SU-DHL-6 (cell line): Measurements from ENCODE around the gene COL4A2.

ENCODE experiments used
- H2AFZ ChIP-seq: fragments of 200-600 bp; sonication (generic); 2 replicates; pipeline ENCODE4 v1.6.1; 2014; ENCODE audit warnings: low read depth, mild to moderate bottlenecking, moderate library complexity, mixed read lengths, antibody characterized with exemption, low read length; ENCODE audit not compliant: severe bottlenecking
- H3F3A ChIP-seq: fragments of 200-600 bp; shearing (Covaris generic); 2 replicates; pipeline ENCODE4 v1.6.0; 2016; ENCODE audit warnings: antibody characterized with exemption, mild to moderate bottlenecking; ENCODE audit not compliant: insufficient read depth
- H3K27ac ChIP-seq: fragments of 200-600 bp; sonication (generic); 2 replicates; pipeline ENCODE4 v1.5.1; 2016; ENCODE audit warnings: low read depth, mild to moderate bottlenecking, low read length, moderate library complexity, mixed read lengths
- H3K27me3 ChIP-seq: fragments of 200-600 bp; sonication (generic), shearing (Covaris generic); 2 replicates; pipeline ENCODE4 v1.6.0; 2014; ENCODE audit warnings: mild to moderate bottlenecking, low read length
- H3K36me3 ChIP-seq: fragments of 200-600 bp; sonication (generic); 2 replicates; pipeline ENCODE4 v1.6.1; 2014; ENCODE audit warnings: mild to moderate bottlenecking, low read length, mixed read lengths
- H3K4me2 ChIP-seq: fragments of 300-600, 200-600 bp; shearing (Covaris generic), sonication (generic); 2 replicates; pipeline ENCODE4 v1.6.0; 2014; ENCODE audit warnings: low read length, low read depth, mild to moderate bottlenecking; ENCODE audit not compliant: poor library complexity, severe bottlenecking
- H3K4me3 ChIP-seq: fragments of 200-600 bp; sonication (generic); 2 replicates; pipeline ENCODE4 v1.5.1; 2014; ENCODE audit warnings: antibody characterized with exemption, low read length, mild to moderate bottlenecking, mixed read lengths; ENCODE audit not compliant: insufficient read depth, poor library complexity, severe bottlenecking
- H3K79me2 ChIP-seq: fragments of 200-600 bp; sonication (generic); 2 replicates; pipeline ENCODE4 v1.6.1; 2014; ENCODE audit warnings: mild to moderate bottlenecking, low read length, moderate library complexity; ENCODE audit not compliant: insufficient read depth
- H3K9ac ChIP-seq: fragments of 200-600 bp; sonication (generic); 2 replicates; pipeline ENCODE4 v1.7.0; 2014; ENCODE audit warnings: mild to moderate bottlenecking, low read length
- H3K9me2 ChIP-seq: fragments of 200-600 bp; sonication (generic); replicated peaks from 2 replicates; pipeline ENCODE4 v1.6.1; 2014; ENCODE audit warnings: low read length; ENCODE audit not compliant: insufficient read depth
- H3K9me3 ChIP-seq: fragments of 200-600 bp; sonication (generic); 2 replicates; pipeline ENCODE4 v1.6.1; 2014; ENCODE audit warnings: low read length, mixed read lengths; ENCODE audit not compliant: insufficient read depth
- H4K20me1 ChIP-seq: fragments of 200-600 bp; sonication (generic); 2 replicates; pipeline ENCODE4 v1.6.1; 2014; ENCODE audit warnings: low read depth, mild to moderate bottlenecking, antibody characterized with exemption, low read length, moderate library complexity, mixed read lengths
- EZH2phosphoT487 ChIP-seq: fragments of 200-600 bp; sonication (generic), shearing (Covaris generic); conservative IDR thresholded peaks from 2 replicates; pipeline ENCODE4 v1.6.1; 2018; ENCODE audit warnings: mild to moderate bottlenecking, antibody characterized with exemption, low read length, moderate library complexity, mixed read lengths
- TF ChIP-seq, protein P1 (sequence below): fragments of 200-600 bp; sonication (generic); IDR thresholded peaks from one replicate; pipeline ENCODE4 v1.5.1; 2017; ENCODE audit warnings: antibody characterized with exemption, mild to moderate bottlenecking, low read length, moderate library complexity; ENCODE audit not compliant: insufficient read depth, poor library complexity, severe bottlenecking

The COL4A2 gene

DNA sequence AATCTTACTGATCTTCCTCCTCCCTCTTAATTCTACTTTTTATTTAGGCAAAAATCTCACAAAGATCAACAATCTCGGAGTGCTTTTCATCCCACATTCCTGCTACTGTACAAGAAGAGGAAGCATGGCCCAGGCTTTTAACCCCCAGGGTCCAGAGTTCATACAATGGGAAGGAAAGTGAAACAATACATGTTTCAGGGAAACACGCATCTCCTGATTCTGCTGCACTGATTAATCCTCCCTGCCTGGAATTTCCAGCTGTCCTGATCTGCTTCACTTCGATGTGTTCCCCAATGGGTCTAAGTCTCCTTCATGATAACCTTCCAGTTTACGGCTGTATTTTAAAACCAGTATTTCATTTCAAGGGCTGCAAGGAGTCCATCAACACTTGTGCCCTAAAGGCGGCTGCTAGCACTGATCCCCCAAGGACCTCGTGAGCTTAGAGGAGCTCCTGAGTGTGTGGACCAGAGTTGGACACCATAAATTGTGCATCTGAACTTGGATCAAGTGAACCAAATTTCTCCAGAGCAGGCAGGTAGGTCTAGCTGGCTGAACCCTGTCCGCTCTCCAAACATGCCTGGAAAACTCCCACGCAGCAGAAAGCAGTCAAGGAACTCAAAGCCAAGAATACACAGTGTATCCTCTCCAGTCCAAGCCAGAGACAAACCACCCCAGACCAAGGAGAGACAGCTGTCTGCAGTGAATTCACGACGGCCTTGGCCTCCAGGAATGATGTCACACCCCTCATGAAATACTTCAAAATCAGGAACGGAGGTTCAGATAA lies 44.4 kb upstream of the COL4A2 start:
- H3K4me2 ChIP-seq = no peak overlapping the region

DNA sequence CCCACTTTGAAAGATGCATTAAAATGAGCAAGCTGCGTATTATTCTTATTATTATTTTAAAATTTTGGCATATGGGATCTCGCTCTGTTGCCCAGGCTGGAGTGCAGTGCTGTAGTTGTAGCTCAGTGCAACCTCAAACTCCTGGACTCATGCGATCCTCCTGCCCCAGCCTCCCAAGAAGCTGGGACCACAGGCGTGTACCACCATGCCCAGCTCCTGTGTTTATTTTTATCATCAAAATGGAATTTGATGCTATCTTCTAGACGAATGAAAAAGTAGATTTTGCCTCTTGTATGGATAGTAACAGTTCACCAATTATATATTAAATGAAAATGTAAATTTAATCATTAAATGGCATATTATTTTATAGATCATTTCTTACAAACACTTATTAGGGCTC lies 43.7 kb upstream of the COL4A2 start:
- Histone ChIP-seq H3K27ac (no peak overlapping the region), H3K36me3 (no peaks in the 10 kb centered on the region), H3F3A (no peaks in the 10 kb centered on the region), H3K9me2 (no peaks in the 10 kb centered on the region), H3K4me2 (no peak overlapping the region), H3K4me3 (no peak overlapping the region), H3K27me3 (no peaks in the 10 kb centered on the region), H3K9ac (no peak overlapping the region), H3K79me2 (no peaks in the 10 kb centered on the region), H4K20me1 (no peaks in the 10 kb centered on the region), H3K9me3 (no peaks in the 10 kb centered on the region), H2AFZ (no peak overlapping the region)
- TF ChIP-seq, protein P1, sequence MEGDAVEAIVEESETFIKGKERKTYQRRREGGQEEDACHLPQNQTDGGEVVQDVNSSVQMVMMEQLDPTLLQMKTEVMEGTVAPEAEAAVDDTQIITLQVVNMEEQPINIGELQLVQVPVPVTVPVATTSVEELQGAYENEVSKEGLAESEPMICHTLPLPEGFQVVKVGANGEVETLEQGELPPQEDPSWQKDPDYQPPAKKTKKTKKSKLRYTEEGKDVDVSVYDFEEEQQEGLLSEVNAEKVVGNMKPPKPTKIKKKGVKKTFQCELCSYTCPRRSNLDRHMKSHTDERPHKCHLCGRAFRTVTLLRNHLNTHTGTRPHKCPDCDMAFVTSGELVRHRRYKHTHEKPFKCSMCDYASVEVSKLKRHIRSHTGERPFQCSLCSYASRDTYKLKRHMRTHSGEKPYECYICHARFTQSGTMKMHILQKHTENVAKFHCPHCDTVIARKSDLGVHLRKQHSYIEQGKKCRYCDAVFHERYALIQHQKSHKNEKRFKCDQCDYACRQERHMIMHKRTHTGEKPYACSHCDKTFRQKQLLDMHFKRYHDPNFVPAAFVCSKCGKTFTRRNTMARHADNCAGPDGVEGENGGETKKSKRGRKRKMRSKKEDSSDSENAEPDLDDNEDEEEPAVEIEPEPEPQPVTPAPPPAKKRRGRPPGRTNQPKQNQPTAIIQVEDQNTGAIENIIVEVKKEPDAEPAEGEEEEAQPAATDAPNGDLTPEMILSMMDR = no peak
- no peak for TF ChIP-seq EZH2phosphoT487

More for the DNA sequence above, 44.4 kb upstream of the COL4A2 start:
- H3K9me2 ChIP-seq = no peaks in the 10 kb centered on the region
- H3K27ac ChIP-seq = no peak overlapping the region
- no peak overlapping the region for H3K9ac ChIP-seq
- no peaks in the 10 kb centered on the region for H3F3A ChIP-seq
- TF ChIP-seq, protein P1 = no peak
- no peak for TF ChIP-seq EZH2phosphoT487
- no peaks in the 10 kb centered on the region for H3K36me3 ChIP-seq
- no peaks in the 10 kb centered on the region for H3K9me3 ChIP-seq
- H2AFZ ChIP-seq = no peak overlapping the region
- no peaks in the 10 kb centered on the region for H4K20me1 ChIP-seq
- no peak overlapping the region for H3K4me3 ChIP-seq
- no peaks in the 10 kb centered on the region for H3K79me2 ChIP-seq
- H3K27me3 ChIP-seq = no peaks in the 10 kb centered on the region

DNA sequence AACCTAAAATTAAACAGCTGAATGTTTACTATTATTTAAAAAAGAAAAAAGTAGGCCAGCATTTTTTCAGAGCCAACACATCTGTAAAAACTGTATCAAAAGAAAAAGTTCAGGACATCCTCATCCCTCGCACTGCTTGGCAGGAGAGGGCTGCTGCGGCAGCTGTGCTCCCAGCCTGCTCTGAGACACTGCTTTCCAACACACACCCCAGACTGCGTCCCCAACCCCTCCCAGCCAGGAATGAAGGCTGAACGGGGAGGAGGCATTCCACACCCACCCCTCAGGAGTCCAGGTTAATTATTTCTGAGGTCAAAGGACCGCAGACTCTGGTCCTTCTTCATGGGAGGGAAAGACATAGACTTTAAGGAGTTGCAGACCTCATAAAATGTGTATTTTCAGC lies 43.2 kb upstream of the COL4A2 start:
- H4K20me1 ChIP-seq = no peaks in the 10 kb centered on the region
- H3K9ac ChIP-seq = no peak overlapping the region
- no peaks in the 10 kb centered on the region for H3K79me2 ChIP-seq
- H2AFZ ChIP-seq = no peak overlapping the region
- no peaks in the 10 kb centered on the region for H3K27me3 ChIP-seq
- H3K36me3 ChIP-seq = no peaks in the 10 kb centered on the region
- TF ChIP-seq, protein P1 = no peak
- TF ChIP-seq EZH2phosphoT487 = no peak
- H3K27ac ChIP-seq = no peak overlapping the region
- H3K9me2 ChIP-seq = no peaks in the 10 kb centered on the region
- no peaks in the 10 kb centered on the region for H3K9me3 ChIP-seq
- H3K4me2 ChIP-seq = no peak overlapping the region
- H3F3A ChIP-seq = no peaks in the 10 kb centered on the region
- no peak overlapping the region for H3K4me3 ChIP-seq
